GM12801 (cell line): ENCODE results near the gene OLFM1.

ENCODE experiments used
- CTCF ChIP-seq: IDR thresholded peaks from one replicate; pipeline ENCODE4 v1.5.1; 2011; ENCODE audit warnings: control low read depth; ENCODE audit not compliant: insufficient read length; ENCODE audit errors: extremely low read depth

The OLFM1 gene

GRCh38 chr9:135136991-135137832 lies 49.7 kb downstream of the OLFM1 start:
- no peak for TF ChIP-seq CTCF

- TF ChIP-seq CTCF: no peak
These were observed 50.8 kb downstream of the OLFM1 start for GRCh38 chr9:135138078-135138855.

GRCh38 chr9:135139366-135139959 lies 52.0 kb downstream of the OLFM1 start:
- no peak for TF ChIP-seq CTCF

GRCh38 chr9:135141183-135141774 lies 53.8 kb downstream of the OLFM1 start:
- TF ChIP-seq CTCF: no peak

- TF ChIP-seq CTCF: no peak
These were observed 57.2 kb downstream of the OLFM1 start for GRCh38 chr9:135144581-135145170.

- no peak for TF ChIP-seq CTCF
These were observed 57.8 kb downstream of the OLFM1 start for GRCh38 chr9:135145312-135145711.
